ENCODE results near the gene TEX36.
"Not testable (repeated sequence)": the region's sequence is repeated elsewhere in the genome, so short reads cannot be mapped to it uniquely, and the experiment has no call there.

Gene TEX36

GRCh38 chr10:125691160-125691981 lies 8.4 kb upstream of the TEX36 start:
- DNase-seq: no peak

GRCh38 chr10:125689955-125690569 lies 7.1 kb upstream of the TEX36 start:
- no peak for DNase-seq

GRCh38 chr10:125687507-125688185 lies 4.7 kb upstream of the TEX36 start:
- no peak for DNase-seq

- no peak for DNase-seq
Measured at GRCh38 chr10:125684581-125684980, 1.6 kb upstream of the TEX36 start.

- DNase-seq: no peak
Measured at GRCh38 chr10:125683821-125684220, 858 bp upstream of the TEX36 start.

- no peak for DNase-seq
Measured at GRCh38 chr10:125679436-125679835, 3.5 kb downstream of the TEX36 start.

GRCh38 chr10:125672884-125673283 lies 10.1 kb downstream of the TEX36 start:
- DNase-seq: no peak

- DNase-seq: no peak
Measured at GRCh38 chr10:125662584-125662983, 20.4 kb downstream of the TEX36 start.

GRCh38 chr10:125661941-125662515 lies 20.9 kb downstream of the TEX36 start:
- no peak for DNase-seq

- DNase-seq: no peak
Measured at GRCh38 chr10:125661431-125661940, 21.5 kb downstream of the TEX36 start.

- DNase-seq: no peak
Measured at GRCh38 chr10:125659071-125659470, 23.9 kb downstream of the TEX36 start.

GRCh38 chr10:125656523-125656922 lies 26.4 kb downstream of the TEX36 start:
- no peak for DNase-seq

- DNase-seq: not testable (repeated sequence)
Measured at GRCh38 chr10:125653113-125653512, 29.9 kb downstream of the TEX36 start.

GRCh38 chr10:125646311-125646710 lies 36.7 kb downstream of the TEX36 start:
- DNase-seq: no peak

- DNase-seq: no peak
Measured at GRCh38 chr10:125641398-125641797, 41.6 kb downstream of the TEX36 start.

GRCh38 chr10:125640653-125641052 lies 42.3 kb downstream of the TEX36 start:
- no peak for DNase-seq

GRCh38 chr10:125639846-125640245 lies 43.1 kb downstream of the TEX36 start:
- no peak for DNase-seq

GRCh38 chr10:125638555-125638954 lies 44.4 kb downstream of the TEX36 start:
- no peak for DNase-seq

GRCh38 chr10:125637496-125637895 lies 45.5 kb downstream of the TEX36 start:
- no peak for DNase-seq

GRCh38 chr10:125634606-125635005 lies 48.4 kb downstream of the TEX36 start:
- DNase-seq: no peak

- no peak for DNase-seq
Measured at GRCh38 chr10:125633517-125633999, 49.4 kb downstream of the TEX36 start.

GRCh38 chr10:125631806-125632205 lies 51.2 kb downstream of the TEX36 start:
- no peak for DNase-seq

GRCh38 chr10:125629758-125630376 lies 53.1 kb downstream of the TEX36 start:
- no peak for DNase-seq
